ENCODE data around the gene ABHD2.
"Not testable (repeated sequence)": the region's sequence is repeated elsewhere in the genome, so short reads cannot be mapped to it uniquely, and the experiment has no call there.

ABHD2 gene

GRCh38 chr15:89122505-89123180, 34.4 kb downstream of the ABHD2 start:
- no peak for DNase-seq

- DNase-seq: no peak
Measured at GRCh38 chr15:89123181-89123525, 34.9 kb downstream of the ABHD2 start.

GRCh38 chr15:89125088-89125826, 37.0 kb downstream of the ABHD2 start:
- no peak for DNase-seq

- DNase-seq: no peak
Measured at GRCh38 chr15:89126009-89126408, 37.8 kb downstream of the ABHD2 start.

GRCh38 chr15:89127054-89127702, 38.9 kb downstream of the ABHD2 start:
- DNase-seq: peak; percentile 97

GRCh38 chr15:89128320-89129122, 40.3 kb downstream of the ABHD2 start:
- DNase-seq: no peak

GRCh38 chr15:89129123-89129815, 41.0 kb downstream of the ABHD2 start:
- no peak for DNase-seq

GRCh38 chr15:89129816-89130134, 41.5 kb downstream of the ABHD2 start:
- no peak for DNase-seq

GRCh38 chr15:89130201-89130600, 41.9 kb downstream of the ABHD2 start:
- DNase-seq: no peak

GRCh38 chr15:89131731-89132130, 43.5 kb downstream of the ABHD2 start:
- DNase-seq: no peak

GRCh38 chr15:89132611-89133507, 44.6 kb downstream of the ABHD2 start:
- DNase-seq: no peak

- not testable (repeated sequence) for DNase-seq
Measured at GRCh38 chr15:89135387-89136077, 47.3 kb downstream of the ABHD2 start.

- no peak for DNase-seq
Measured at GRCh38 chr15:89136078-89136806, 48.0 kb downstream of the ABHD2 start.

GRCh38 chr15:89136818-89137772, 48.8 kb downstream of the ABHD2 start:
- DNase-seq: no peak

- no peak for DNase-seq
Measured at GRCh38 chr15:89137926-89138325, 49.7 kb downstream of the ABHD2 start.

GRCh38 chr15:89138999-89139612, 50.9 kb downstream of the ABHD2 start:
- DNase-seq: no peak

GRCh38 chr15:89139613-89140499, 51.6 kb downstream of the ABHD2 start:
- DNase-seq: no peak

- DNase-seq: no peak
Measured at GRCh38 chr15:89140595-89140994, 52.3 kb downstream of the ABHD2 start.

Measured in NCI-H524 treated with DMSO at 0.1 percent for 48 hours (cell line).